NCI-H1105 treated with DMSO at 0.1 percent for 48 hours (cell line): Measurements from ENCODE around the gene FBLN1.
"Not testable (repeated sequence)": the region's sequence is repeated elsewhere in the genome, so short reads cannot be mapped to it uniquely, and the experiment has no call there.

Experiments
- DNase-seq: peaks from one replicate; lab custom pipeline; 2025; lab: John Stamatoyannopoulos, UW

The FBLN1 gene

GRCh38 chr22:45502215-45503049, at the start of gene FBLN1:
FBLN1 (plus strand) TSS chr22:45502883; CDS start chr22:45502986, 103 bp downstream.
- DNase-seq = peak; percentile 34

- DNase-seq = no peak
Measured at GRCh38 chr22:45453764-45454163, 48.9 kb upstream of the FBLN1 start.

- DNase-seq = no peak
Measured at GRCh38 chr22:45454275-45454674, 48.4 kb upstream of the FBLN1 start.

- no peak for DNase-seq
Measured at GRCh38 chr22:45455212-45455611, 47.5 kb upstream of the FBLN1 start.

- no peak for DNase-seq
Measured at GRCh38 chr22:45455621-45456020, 47.1 kb upstream of the FBLN1 start.

GRCh38 chr22:45456811-45457210, 45.9 kb upstream of the FBLN1 start:
- no peak for DNase-seq

GRCh38 chr22:45458532-45458931, 44.2 kb upstream of the FBLN1 start:
- no peak for DNase-seq

GRCh38 chr22:45459235-45459634, 43.4 kb upstream of the FBLN1 start:
- DNase-seq = no peak

- DNase-seq = no peak
Measured at GRCh38 chr22:45460288-45461109, 42.2 kb upstream of the FBLN1 start.

- DNase-seq = peak; percentile 48
Measured at GRCh38 chr22:45462034-45462655, 40.5 kb upstream of the FBLN1 start.

- not testable (repeated sequence) for DNase-seq
Measured at GRCh38 chr22:45463691-45464090, 39.0 kb upstream of the FBLN1 start.

- no peak for DNase-seq
Measured at GRCh38 chr22:45465633-45466032, 37.0 kb upstream of the FBLN1 start.

- no peak for DNase-seq
Measured at GRCh38 chr22:45468872-45469271, 33.8 kb upstream of the FBLN1 start.

GRCh38 chr22:45469281-45470073, 33.2 kb upstream of the FBLN1 start:
- DNase-seq = peak; percentile 48

GRCh38 chr22:45470871-45471270, 31.8 kb upstream of the FBLN1 start:
- no peak for DNase-seq

- no peak for DNase-seq
Measured at GRCh38 chr22:45472426-45472825, 30.3 kb upstream of the FBLN1 start.

- no peak for DNase-seq
Measured at GRCh38 chr22:45473626-45474237, 29.0 kb upstream of the FBLN1 start.

GRCh38 chr22:45475063-45475747, 27.5 kb upstream of the FBLN1 start:
- no peak for DNase-seq

GRCh38 chr22:45475851-45476514, 26.7 kb upstream of the FBLN1 start:
- no peak for DNase-seq

GRCh38 chr22:45476814-45477213, 25.9 kb upstream of the FBLN1 start:
- no peak for DNase-seq
